ENCODE results near the gene CFHR5.

GRCh38 chr1:197017558-197018146, 40.3 kb downstream of the CFHR5 start:
- TF ChIP-seq POLR2AphosphoS5 (IDR thresholded peaks at IDR 0.05) (no peak), CTCF (IDR thresholded peaks at IDR 0.05) (no peak), POLR2A (IDR thresholded peaks at IDR 0.05) (no peak), EP300 (IDR thresholded peaks at IDR 0.05) (no peak)

All from suprapubic skin (tissue), 4 donors.